Neural crest cell (in vitro differentiated cells): ENCODE data around the gene HS3ST3B1. TPM values are rescaled to one million over a fixed set of nuclear protein-coding genes. Genes with fewer than 3 reads are reported as not detected.

Experiments used
- DNase-seq: peaks from one replicate; pipeline ENCODE4 v3.0.0; 2021; ENCODE audit warnings: low read depth, mixed read lengths, low spot score
- H3K27ac Mint-ChIP-seq: one replicate; pipeline ENCODE4 v1.8.0; 2021; ENCODE audit warnings: mild to moderate bottlenecking, mixed read lengths; ENCODE audit not compliant: unreplicated experiment
- H3K27me3 Mint-ChIP-seq: 2 replicates; pipeline ENCODE4 v1.8.0; 2021; ENCODE audit warnings: low read depth, mild to moderate bottlenecking, mixed read lengths
- H3K36me3 Mint-ChIP-seq: 2 replicates; pipeline ENCODE4 v1.8.0; 2021; ENCODE audit warnings: low read depth, mild to moderate bottlenecking, mixed read lengths
- H3K4me1 Mint-ChIP-seq: 2 replicates; pipeline ENCODE4 v1.8.0; 2021; ENCODE audit warnings: mixed read lengths
- H3K4me3 Mint-ChIP-seq: one replicate; pipeline ENCODE4 v1.8.0; 2021; ENCODE audit warnings: mild to moderate bottlenecking, mixed read lengths
- H3K9me3 Mint-ChIP-seq: 2 replicates; pipeline ENCODE4 v1.8.0; 2021; ENCODE audit warnings: mixed read lengths
- CTCF ChIP-seq: fragments of 200-600 bp; sonication (generic); conservative IDR thresholded peaks from 2 replicates; pipeline ENCODE4 v1.5.0; 2021; ENCODE audit warnings: antibody characterized with exemption, mild to moderate bottlenecking
- total RNA-seq: library from RNA; stranded (reverse); gene quantifications from 2 replicates; pipeline ENCODE4 v1.2.1, GENCODE V29; 2021

Gene HS3ST3B1
- total RNA-seq, 1 donor from 2014 or later, result 58.3 TPM

- H3K9me3 Mint-ChIP-seq, result no peaks in the 10 kb centered on the region
- peak overlapping the region; percentile 51 for H3K4me3 Mint-ChIP-seq
- H3K27ac Mint-ChIP-seq, result no peak overlapping the region
- no peak for TF ChIP-seq CTCF
- H3K36me3 Mint-ChIP-seq, result peaks cover 21% of the 10 kb centered on the region
- no peak for DNase-seq
- peaks cover 12% of the 10 kb centered on the region for H3K27me3 Mint-ChIP-seq
- peaks cover 67% of the 10 kb centered on the region for H3K4me1 Mint-ChIP-seq
Measured at GRCh38 chr17:14311186-14311705, 10.4 kb downstream of the HS3ST3B1 start.

- no peak for TF ChIP-seq CTCF
- H3K4me1 Mint-ChIP-seq, result peaks cover 68% of the 10 kb centered on the region
- H3K4me3 Mint-ChIP-seq, result peak overlapping the region; percentile 51
- DNase-seq, result no peak
- H3K36me3 Mint-ChIP-seq, result peaks cover 22% of the 10 kb centered on the region
- no peaks in the 10 kb centered on the region for H3K9me3 Mint-ChIP-seq
- peaks cover 12% of the 10 kb centered on the region for H3K27me3 Mint-ChIP-seq
- no peak overlapping the region for H3K27ac Mint-ChIP-seq
Measured at GRCh38 chr17:14311981-14312380, 11.1 kb downstream of the HS3ST3B1 start.

GRCh38 chr17:14312522-14312921 is 11.6 kb downstream of the HS3ST3B1 start:
- H3K27me3 Mint-ChIP-seq, result peaks cover 12% of the 10 kb centered on the region
- peaks cover 73% of the 10 kb centered on the region for H3K4me1 Mint-ChIP-seq
- H3K9me3 Mint-ChIP-seq, result no peaks in the 10 kb centered on the region
- no peak for TF ChIP-seq CTCF
- no peak overlapping the region for H3K27ac Mint-ChIP-seq
- DNase-seq, result no peak
- peak overlapping the region; percentile 35 for H3K4me3 Mint-ChIP-seq
- peaks cover 22% of the 10 kb centered on the region for H3K36me3 Mint-ChIP-seq

- H3K27ac Mint-ChIP-seq, result no peak overlapping the region
- peaks cover 81% of the 10 kb centered on the region for H3K4me1 Mint-ChIP-seq
- no peak for TF ChIP-seq CTCF
- H3K36me3 Mint-ChIP-seq, result peaks cover 21% of the 10 kb centered on the region
- H3K27me3 Mint-ChIP-seq, result no peaks in the 10 kb centered on the region
- peak overlapping the region; percentile 28 for H3K4me3 Mint-ChIP-seq
- no peaks in the 10 kb centered on the region for H3K9me3 Mint-ChIP-seq
- DNase-seq, result no peak
Measured at GRCh38 chr17:14316126-14316832, 15.4 kb downstream of the HS3ST3B1 start.

GRCh38 chr17:14317383-14317782 is 16.5 kb downstream of the HS3ST3B1 start:
- peaks cover 82% of the 10 kb centered on the region for H3K4me1 Mint-ChIP-seq
- H3K36me3 Mint-ChIP-seq, result peaks cover 16% of the 10 kb centered on the region
- peak overlapping the region; percentile 65 for H3K4me3 Mint-ChIP-seq
- no peak for DNase-seq
- no peak for TF ChIP-seq CTCF
- H3K27me3 Mint-ChIP-seq, result no peaks in the 10 kb centered on the region
- H3K27ac Mint-ChIP-seq, result peak overlapping the region; percentile 93
- no peaks in the 10 kb centered on the region for H3K9me3 Mint-ChIP-seq
